ENCODE measurements around the gene EPS15. TPM values are rescaled to one million over a fixed set of nuclear protein-coding genes. Genes with fewer than 3 reads are reported as not detected.

EPS15 gene
- total and polyA plus RNA-seq, 12 donors, result 31.7 to 180 (median 104) TPM

- Histone ChIP-seq H3K4me1 (replicated peaks in 1 of 2) (peaks cover 26 to 61% of the 10 kb centered on the region in 2 donors), H3K27me3 (no peaks in the 10 kb centered on the region), H3K36me3 (replicated peaks in 1 of 2) (peaks cover 0 to 10% of the 10 kb centered on the region in 2 donors), H3K4me3 (no peak overlapping the region), H3K9me3 (replicated peaks in 1 of 3) (no peaks in the 10 kb centered on the region), H3K27ac (peak overlapping the region in 3 of 5 donors; percentile 56 to 65 (median 61))
- 68 to 70% (median 69%) methylated on average over 8 of the region's 8 CpGs for WGBS, 4 donors
- DNase-seq, result no peak
- TF ChIP-seq, protein P1, sequence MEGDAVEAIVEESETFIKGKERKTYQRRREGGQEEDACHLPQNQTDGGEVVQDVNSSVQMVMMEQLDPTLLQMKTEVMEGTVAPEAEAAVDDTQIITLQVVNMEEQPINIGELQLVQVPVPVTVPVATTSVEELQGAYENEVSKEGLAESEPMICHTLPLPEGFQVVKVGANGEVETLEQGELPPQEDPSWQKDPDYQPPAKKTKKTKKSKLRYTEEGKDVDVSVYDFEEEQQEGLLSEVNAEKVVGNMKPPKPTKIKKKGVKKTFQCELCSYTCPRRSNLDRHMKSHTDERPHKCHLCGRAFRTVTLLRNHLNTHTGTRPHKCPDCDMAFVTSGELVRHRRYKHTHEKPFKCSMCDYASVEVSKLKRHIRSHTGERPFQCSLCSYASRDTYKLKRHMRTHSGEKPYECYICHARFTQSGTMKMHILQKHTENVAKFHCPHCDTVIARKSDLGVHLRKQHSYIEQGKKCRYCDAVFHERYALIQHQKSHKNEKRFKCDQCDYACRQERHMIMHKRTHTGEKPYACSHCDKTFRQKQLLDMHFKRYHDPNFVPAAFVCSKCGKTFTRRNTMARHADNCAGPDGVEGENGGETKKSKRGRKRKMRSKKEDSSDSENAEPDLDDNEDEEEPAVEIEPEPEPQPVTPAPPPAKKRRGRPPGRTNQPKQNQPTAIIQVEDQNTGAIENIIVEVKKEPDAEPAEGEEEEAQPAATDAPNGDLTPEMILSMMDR (IDR thresholded peaks at IDR 0.05), result no peak
- no peak for TF ChIP-seq POLR2A (IDR thresholded peaks at IDR 0.05)
- intact Hi-C loops (cut with DNase I), result no loop called here
Observed at GRCh38 chr1:51422367-51423072, 96.5 kb downstream of the EPS15 start.

DNA sequence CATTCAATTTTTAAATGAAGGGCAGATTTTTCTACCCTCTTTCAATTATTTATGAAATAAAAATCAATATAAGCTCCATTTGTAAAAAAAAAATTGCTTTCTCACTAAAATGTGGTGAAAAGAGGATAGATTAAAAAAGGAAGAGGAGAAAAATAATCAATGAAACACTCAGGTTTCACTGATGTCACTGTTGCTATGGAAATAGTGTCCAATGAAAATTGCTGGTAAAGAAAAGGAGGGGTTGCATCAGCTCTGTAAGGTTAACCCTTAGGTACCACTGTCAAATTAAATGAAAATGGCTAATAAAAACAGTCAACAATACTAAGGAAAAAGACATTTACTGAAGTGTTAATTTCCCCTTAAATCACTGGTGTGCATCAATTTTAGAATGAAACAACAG lies 97.1 kb downstream of the EPS15 start:
- DNase-seq, result no peak
- Histone ChIP-seq H3K27ac (no peak overlapping the region), H3K4me1 (replicated peaks in 1 of 2) (peaks cover 26 to 66% of the 10 kb centered on the region in 2 donors), H3K4me3 (no peak overlapping the region), H3K27me3 (no peaks in the 10 kb centered on the region), H3K36me3 (replicated peaks in 1 of 2) (peaks cover 0 to 10% of the 10 kb centered on the region in 2 donors), H3K9me3 (replicated peaks in 1 of 3) (no peaks in the 10 kb centered on the region)
- TF ChIP-seq, protein P1 (IDR thresholded peaks at IDR 0.05), result no peak
- no peak for TF ChIP-seq POLR2A (IDR thresholded peaks at IDR 0.05)
- intact Hi-C loops (cut with DNase I), result no loop called here

GRCh38 chr1:51420867-51421627 lies 98.0 kb downstream of the EPS15 start:
- DNase-seq, result no peak
- no peaks in the 10 kb centered on the region for H3K9me3 ChIP-seq (replicated peaks in 1 of 3)
- intact Hi-C loops (cut with DNase I), result no loop called here
- no peak overlapping the region for H3K4me3 ChIP-seq
- 52 to 68% (median 65%) methylated on average over 2 of the region's 2 CpGs for WGBS, 4 donors
- no peak overlapping the region for H3K27ac ChIP-seq
- H3K4me1 ChIP-seq (replicated peaks in 1 of 2), result peaks cover 26 to 74% of the 10 kb centered on the region in 2 donors
- TF ChIP-seq, protein P1 (IDR thresholded peaks at IDR 0.05), result no peak
- no peak for TF ChIP-seq POLR2A (IDR thresholded peaks at IDR 0.05)
- peaks cover 0 to 10% of the 10 kb centered on the region in 2 donors for H3K36me3 ChIP-seq (replicated peaks in 1 of 2)
- H3K27me3 ChIP-seq, result no peaks in the 10 kb centered on the region

GRCh38 chr1:51418384-51418959 lies 100.6 kb downstream of the EPS15 start:
- WGBS, 4 donors, result 80 to 95% (median 90%) methylated on average over 2 of the region's 2 CpGs
- no peak overlapping the region for H3K27ac ChIP-seq
- no peaks in the 10 kb centered on the region for H3K27me3 ChIP-seq
- H3K36me3 ChIP-seq (replicated peaks in 1 of 2), result peaks cover 0 to 10% of the 10 kb centered on the region in 2 donors
- DNase-seq, result no peak
- TF ChIP-seq, protein P1 (IDR thresholded peaks at IDR 0.05), result no peak
- no peak for TF ChIP-seq POLR2A (IDR thresholded peaks at IDR 0.05)
- peaks cover 12 to 53% of the 10 kb centered on the region in 2 donors for H3K4me1 ChIP-seq (replicated peaks in 1 of 2)
- H3K4me3 ChIP-seq, result no peak overlapping the region
- intact Hi-C loops (cut with DNase I), result no loop called here
- no peaks in the 10 kb centered on the region for H3K9me3 ChIP-seq (replicated peaks in 1 of 3)

Data from adrenal gland (tissue), 12 donors.